ENCODE data around the gene HOXB5.

The HOXB5 gene

GRCh38 chr17:48592057-48592514 lies 1.5 kb downstream of the HOXB5 start:
- peaks cover 2% of the 10 kb centered on the region for H3K36me3 Mint-ChIP-seq
- peaks cover 35% of the 10 kb centered on the region for H3K4me1 Mint-ChIP-seq
- H3K27me3 Mint-ChIP-seq = peaks cover 72% of the 10 kb centered on the region
- no peak overlapping the region for H3K4me3 Mint-ChIP-seq
- no peaks in the 10 kb centered on the region for H3K9me3 Mint-ChIP-seq
- H3K27ac Mint-ChIP-seq = no peak overlapping the region

DNA sequence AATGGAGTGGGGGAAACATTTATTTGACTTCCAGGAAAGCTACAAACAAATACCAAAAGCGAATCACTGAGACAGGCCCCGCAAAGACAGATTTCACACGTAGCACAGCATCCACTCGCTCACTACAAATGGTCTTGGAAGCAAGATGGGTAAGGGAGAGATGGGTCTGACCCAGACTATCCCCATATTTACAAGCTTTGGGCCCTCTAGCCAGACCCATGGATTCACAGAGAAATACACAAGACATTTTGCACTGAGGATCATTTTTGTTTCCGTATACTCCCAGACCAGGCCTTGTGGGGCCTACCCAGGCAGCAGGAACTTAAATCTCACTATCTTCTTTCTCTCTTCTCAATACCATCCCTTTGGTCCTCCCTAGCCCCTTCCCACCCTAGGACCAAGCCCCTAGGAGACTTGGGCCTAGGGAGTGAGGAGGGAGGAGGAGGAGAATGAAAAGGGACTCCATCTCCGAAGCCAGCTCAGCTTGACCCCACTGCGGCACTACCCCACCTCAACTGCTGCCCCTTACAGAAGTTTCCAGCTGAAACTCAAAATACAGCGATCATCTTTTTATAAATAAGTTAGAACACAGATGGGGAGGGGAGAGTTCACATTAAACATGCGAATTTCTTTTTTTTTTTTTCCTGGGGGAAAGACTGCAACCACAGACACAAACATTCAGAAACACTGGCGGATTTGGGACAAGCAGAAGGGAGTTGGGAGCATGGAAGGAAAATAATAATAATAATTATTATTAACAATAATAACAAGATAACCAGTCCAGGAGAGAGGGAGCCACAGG lies 2.1 kb downstream of the HOXB5 start:
- H3K4me3 Mint-ChIP-seq = no peak overlapping the region
- H3K27me3 Mint-ChIP-seq = peaks cover 71% of the 10 kb centered on the region
- no peaks in the 10 kb centered on the region for H3K9me3 Mint-ChIP-seq
- no peak overlapping the region for H3K27ac Mint-ChIP-seq
- peaks cover 2% of the 10 kb centered on the region for H3K36me3 Mint-ChIP-seq
- peaks cover 31% of the 10 kb centered on the region for H3K4me1 Mint-ChIP-seq

DNA sequence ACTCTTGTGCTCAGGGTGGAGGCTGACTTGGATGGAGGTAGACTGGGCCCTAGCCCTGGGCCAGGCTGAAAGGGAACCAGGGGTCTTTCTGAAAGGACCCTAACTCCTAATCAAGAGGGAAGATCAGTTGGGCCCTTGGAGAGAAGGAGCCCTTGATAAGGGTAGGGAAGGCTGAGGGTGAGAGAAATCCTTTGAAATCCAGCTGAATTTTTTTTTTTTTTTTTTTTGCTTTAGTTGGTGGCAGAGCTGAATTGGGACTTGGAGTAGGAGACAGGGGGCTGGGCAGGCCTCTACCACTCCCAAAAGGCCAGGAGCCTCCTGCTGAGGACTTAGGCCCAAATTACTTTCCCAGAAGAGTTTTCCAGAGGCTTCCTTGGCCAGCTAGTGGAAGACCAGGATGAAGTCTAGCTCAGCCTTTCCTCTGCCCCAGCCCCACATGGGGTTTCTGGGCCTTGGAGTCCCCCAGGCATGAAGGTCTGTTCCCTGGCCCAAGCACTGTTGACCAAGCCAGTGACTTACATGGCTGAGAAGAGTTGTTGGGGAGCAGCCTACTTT lies 2.9 kb downstream of the HOXB5 start:
- Mint-ChIP-seq H3K27ac (no peak overlapping the region), H3K36me3 (no peaks in the 10 kb centered on the region), H3K4me3 (no peak overlapping the region), H3K9me3 (no peaks in the 10 kb centered on the region), H3K27me3 (peaks cover 72% of the 10 kb centered on the region), H3K4me1 (peaks cover 32% of the 10 kb centered on the region)

DNA sequence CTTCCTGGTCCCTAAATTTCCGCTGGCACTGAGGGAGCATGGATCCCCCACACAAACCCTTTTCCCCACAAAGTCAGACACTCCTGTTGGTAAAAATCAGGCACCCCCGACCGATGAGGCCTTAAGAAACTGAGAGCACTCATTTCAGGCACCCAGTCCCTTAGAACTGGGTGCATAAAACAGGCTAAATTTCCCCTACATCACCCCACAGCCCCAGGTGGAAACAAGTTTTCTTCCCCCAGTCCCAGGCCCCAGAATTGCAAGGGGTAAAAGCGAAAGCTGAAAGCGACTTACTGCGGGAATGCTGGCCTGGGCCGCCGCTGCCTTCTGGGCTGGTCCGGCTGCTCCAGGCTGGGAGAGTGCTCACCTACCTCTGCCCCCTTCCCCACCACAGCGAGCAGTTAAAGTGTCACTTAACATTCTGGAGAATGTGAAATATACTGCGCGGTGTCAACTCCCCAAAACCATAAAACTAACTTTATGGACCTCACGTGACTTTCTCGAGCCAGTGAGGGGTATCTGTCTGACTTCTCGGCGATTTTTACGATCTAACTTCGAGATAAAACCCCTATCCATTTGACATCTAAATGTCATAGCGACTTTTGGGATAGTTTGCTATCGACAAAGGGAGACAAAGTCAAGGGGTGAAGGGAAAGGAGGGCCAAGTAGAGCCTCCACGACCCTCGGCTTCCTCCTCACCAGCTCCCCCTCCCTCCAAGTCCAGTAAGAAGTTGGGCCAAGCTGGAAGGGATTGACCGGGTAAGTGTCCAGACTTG lies 3.6 kb downstream of the HOXB5 start, which contains the start of gene HOXB3:
Gene HOXB3 (minus strand): TSS at position 411 of the 776 bp plus-strand sequence. CDS start 37,767 bp downstream, outside the sequence.
- peaks cover 35% of the 10 kb centered on the region for H3K4me1 Mint-ChIP-seq

DNA sequence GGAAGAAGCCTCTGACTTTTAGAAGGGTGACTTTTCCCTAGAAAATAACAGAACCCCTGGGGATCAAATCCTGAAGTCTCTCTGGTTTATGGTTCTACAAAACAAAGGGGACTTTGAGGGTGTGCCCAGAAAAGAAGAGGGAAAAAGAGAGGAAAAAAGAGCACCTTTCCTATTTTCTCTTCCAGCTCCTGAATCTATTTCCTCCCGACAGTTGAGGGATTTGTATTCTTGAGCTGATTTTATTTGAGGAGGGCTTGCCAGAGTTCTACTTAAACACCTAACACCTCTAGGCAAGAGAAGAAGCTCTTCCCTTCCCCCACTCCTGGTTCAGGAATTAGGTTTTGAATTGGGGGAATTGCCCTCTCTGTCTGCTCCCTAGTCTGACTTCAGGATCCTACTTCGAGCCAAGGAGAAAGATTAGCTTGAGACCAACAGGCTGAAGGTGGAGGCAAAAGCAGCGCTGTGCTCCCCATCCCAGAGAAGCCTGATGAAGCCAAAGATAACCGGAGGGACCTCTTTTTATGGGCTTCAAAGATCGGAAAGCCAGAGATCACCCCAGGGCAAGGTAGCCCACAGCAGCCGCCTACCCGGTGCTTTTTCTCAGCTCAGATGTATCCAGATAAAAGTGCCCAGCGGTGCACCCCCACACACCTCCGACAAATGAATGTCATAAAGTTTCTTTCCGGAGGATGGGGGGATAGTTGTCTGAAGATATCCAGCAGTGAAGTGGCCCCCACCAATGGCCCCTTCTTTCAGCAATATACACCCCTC lies 4.3 kb downstream of the HOXB5 start:
- Mint-ChIP-seq H3K36me3 (no peaks in the 10 kb centered on the region), H3K9me3 (no peaks in the 10 kb centered on the region), H3K4me1 (peaks cover 37% of the 10 kb centered on the region), H3K27ac (no peak overlapping the region), H3K27me3 (peaks cover 69% of the 10 kb centered on the region), H3K4me3 (no peak overlapping the region)

More for the DNA sequence above, 3.6 kb downstream of the HOXB5 start, which contains the start of gene HOXB3:
- no peaks in the 10 kb centered on the region for H3K36me3 Mint-ChIP-seq
- H3K9me3 Mint-ChIP-seq = no peaks in the 10 kb centered on the region
- peaks cover 70% of the 10 kb centered on the region for H3K27me3 Mint-ChIP-seq
- no peak within 1 kb of the TSS for H3K4me3 Mint-ChIP-seq
- no peak within 1 kb of the TSS for H3K27ac Mint-ChIP-seq

DNA sequence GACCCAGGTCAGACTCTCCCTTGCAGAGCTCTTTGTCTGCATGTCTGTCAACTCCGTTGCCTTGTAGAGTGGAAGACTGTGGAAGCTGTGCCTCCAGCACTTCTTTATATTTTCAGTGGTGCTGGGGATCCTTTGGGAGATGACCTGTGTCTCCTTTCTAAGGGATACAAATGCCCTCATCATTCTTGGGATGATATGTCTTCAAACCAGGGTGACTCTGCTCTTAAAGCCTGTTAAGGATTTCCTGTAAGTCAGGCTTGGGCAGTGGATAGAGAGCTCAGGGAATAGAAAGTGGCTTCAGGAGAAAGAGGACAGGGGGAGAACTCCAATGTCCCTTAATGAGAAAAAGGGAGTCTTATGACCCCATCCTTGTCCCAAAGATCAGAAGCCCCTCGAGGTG lies 5.1 kb downstream of the HOXB5 start:
- peaks cover 68% of the 10 kb centered on the region for H3K27me3 Mint-ChIP-seq
- H3K9me3 Mint-ChIP-seq = no peaks in the 10 kb centered on the region
- no peak overlapping the region for H3K4me3 Mint-ChIP-seq
- no peaks in the 10 kb centered on the region for H3K36me3 Mint-ChIP-seq
- H3K27ac Mint-ChIP-seq = no peak overlapping the region
- peaks cover 36% of the 10 kb centered on the region for H3K4me1 Mint-ChIP-seq

- no peaks in the 10 kb centered on the region for H3K36me3 Mint-ChIP-seq
- no peak overlapping the region for H3K27ac Mint-ChIP-seq
- peaks cover 66% of the 10 kb centered on the region for H3K27me3 Mint-ChIP-seq
- no peaks in the 10 kb centered on the region for H3K9me3 Mint-ChIP-seq
- peaks cover 35% of the 10 kb centered on the region for H3K4me1 Mint-ChIP-seq
- H3K4me3 Mint-ChIP-seq = no peak overlapping the region
These were observed 5.5 kb downstream of the HOXB5 start for GRCh38 chr17:48588074-48588415.

DNA sequence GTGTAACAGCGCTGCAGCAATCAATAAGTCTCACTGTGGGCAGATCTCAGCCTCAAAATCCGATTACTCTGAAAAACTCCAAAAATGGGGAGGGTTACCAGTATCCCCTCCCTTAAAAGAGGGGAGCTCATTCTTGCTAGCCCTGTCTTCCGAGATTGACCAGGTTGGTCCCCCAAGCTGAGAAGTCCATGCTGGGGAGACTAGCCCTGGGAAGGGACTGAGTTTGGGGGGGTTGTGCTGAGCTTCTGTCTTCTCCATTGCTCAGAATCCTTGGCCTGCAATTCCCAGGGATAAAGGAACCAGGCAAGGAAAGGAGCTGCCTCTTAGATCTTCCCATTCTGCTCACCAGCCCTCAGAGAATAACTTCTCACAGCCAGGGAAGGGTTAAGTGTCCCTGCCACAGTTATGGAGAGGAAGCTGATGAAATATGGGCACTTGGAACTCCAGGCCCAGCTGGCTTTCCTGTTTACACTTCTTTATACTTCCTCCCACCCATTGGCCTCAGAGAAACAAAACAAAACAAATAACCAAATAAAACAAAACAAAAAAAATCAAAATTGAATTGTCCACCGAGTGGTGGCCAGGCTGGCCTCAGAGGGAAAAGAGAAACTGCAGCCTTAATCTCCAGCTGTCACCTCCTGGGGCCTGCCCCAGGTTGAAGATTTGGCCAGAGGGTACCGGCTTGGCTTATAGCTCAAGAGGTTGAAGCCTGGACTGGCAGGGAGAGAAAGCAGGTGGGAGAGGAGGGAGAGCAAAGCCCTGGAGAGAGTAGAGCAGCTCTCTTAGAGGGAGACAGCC lies 6.1 kb downstream of the HOXB5 start:
- H3K4me1 Mint-ChIP-seq = peaks cover 35% of the 10 kb centered on the region
- no peaks in the 10 kb centered on the region for H3K9me3 Mint-ChIP-seq
- H3K27me3 Mint-ChIP-seq = peaks cover 64% of the 10 kb centered on the region
- peak overlapping the region; percentile 26 for H3K4me3 Mint-ChIP-seq
- peak overlapping the region; percentile 70 for H3K27ac Mint-ChIP-seq
- no peaks in the 10 kb centered on the region for H3K36me3 Mint-ChIP-seq

GRCh38 chr17:48586355-48587258 lies 7.0 kb downstream of the HOXB5 start:
- peaks cover 38% of the 10 kb centered on the region for H3K4me1 Mint-ChIP-seq
- H3K9me3 Mint-ChIP-seq = no peaks in the 10 kb centered on the region
- H3K27ac Mint-ChIP-seq = no peak overlapping the region
- peaks cover 65% of the 10 kb centered on the region for H3K27me3 Mint-ChIP-seq
- H3K36me3 Mint-ChIP-seq = no peaks in the 10 kb centered on the region
- peak overlapping the region; percentile 95 for H3K4me3 Mint-ChIP-seq

- H3K36me3 Mint-ChIP-seq = peaks cover 1% of the 10 kb centered on the region
- H3K4me3 Mint-ChIP-seq = peak overlapping the region; percentile 28
- peak overlapping the region; percentile 4 for H3K27ac Mint-ChIP-seq
- peaks cover 56% of the 10 kb centered on the region for H3K4me1 Mint-ChIP-seq
- H3K9me3 Mint-ChIP-seq = no peaks in the 10 kb centered on the region
- peaks cover 67% of the 10 kb centered on the region for H3K27me3 Mint-ChIP-seq
These were observed 9.3 kb downstream of the HOXB5 start for GRCh38 chr17:48584223-48584741.

DNA sequence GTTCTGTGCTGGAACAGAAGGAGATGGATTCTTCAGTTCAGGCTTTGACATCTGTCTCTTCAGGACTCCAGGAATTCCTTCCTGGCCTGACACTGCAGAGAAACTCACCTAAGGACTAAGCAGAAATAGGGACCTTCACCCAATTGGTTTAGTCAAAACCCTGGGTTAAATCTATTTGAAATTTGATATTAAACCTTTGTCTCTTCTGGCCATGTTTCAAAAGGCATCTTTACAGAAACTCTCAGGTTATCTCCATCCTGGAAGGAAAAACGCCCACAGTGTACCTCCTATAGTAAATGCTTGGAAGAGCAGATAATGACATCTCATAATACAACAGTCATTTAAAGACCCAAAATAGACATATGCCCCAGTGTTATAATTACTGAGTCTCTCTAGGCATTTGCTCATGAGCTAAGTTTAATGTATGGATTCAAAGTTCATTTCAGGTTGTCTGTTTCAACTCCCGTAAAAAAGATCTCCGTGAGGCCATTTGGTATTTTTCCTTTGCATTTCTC lies 9.8 kb downstream of the HOXB5 start:
- Mint-ChIP-seq H3K4me1 (peaks cover 61% of the 10 kb centered on the region), H3K36me3 (peaks cover 1% of the 10 kb centered on the region), H3K4me3 (peak overlapping the region; percentile 28), H3K27me3 (peaks cover 71% of the 10 kb centered on the region), H3K9me3 (no peaks in the 10 kb centered on the region), H3K27ac (no peak overlapping the region)

- H3K9me3 Mint-ChIP-seq = no peaks in the 10 kb centered on the region
These were observed 10.9 kb downstream of the HOXB5 start for GRCh38 chr17:48582750-48583069.

DNA sequence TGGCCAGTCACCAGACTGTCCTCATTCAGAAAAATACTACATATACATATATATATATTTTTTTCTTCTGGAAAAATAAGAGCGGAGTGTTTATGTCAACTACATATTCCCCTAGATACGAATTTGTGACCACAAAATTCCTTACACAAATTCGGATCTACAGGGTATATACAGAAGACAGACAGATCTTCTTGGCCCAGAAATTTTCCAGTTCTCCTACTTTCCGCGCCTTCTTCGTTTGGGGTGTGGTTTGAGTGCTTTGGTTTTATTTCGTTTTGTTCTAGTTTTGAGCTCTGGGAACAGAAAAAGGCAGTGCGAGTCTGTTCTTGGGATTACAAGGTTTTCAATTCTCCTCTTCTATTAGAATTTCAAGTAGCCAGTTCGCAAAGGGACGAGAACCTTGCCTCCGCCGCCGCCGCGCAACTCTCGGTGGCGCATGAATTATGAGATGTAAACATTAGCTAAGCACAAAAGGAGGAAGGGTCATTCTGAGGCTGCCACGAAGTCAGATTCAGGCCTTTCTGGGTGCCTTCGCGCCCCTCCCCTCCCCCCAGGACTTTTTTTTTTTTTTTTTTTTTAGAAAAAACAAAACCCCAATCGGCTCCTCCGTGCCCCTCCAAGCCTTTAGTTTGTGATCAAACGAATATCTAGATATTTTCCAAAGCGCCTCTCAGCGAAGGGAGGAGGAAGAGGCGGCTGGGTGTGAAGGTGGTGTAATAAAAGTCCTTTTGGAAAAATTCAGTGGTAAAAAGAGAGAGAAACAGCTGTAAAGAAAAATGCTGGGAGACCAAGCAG lies 13.6 kb downstream of the HOXB5 start:
- Mint-ChIP-seq H3K4me3 (peak overlapping the region; percentile 91), H3K36me3 (peaks cover 1% of the 10 kb centered on the region), H3K27me3 (peaks cover 42% of the 10 kb centered on the region), H3K4me1 (peaks cover 63% of the 10 kb centered on the region), H3K27ac (peak overlapping the region; percentile 63), H3K9me3 (no peaks in the 10 kb centered on the region)

More at GRCh38 chr17:48582750-48583069, 10.9 kb downstream of the HOXB5 start:
- Mint-ChIP-seq H3K27ac (peak overlapping the region; percentile 74), H3K36me3 (peaks cover 1% of the 10 kb centered on the region), H3K4me1 (peaks cover 67% of the 10 kb centered on the region), H3K4me3 (peak overlapping the region; percentile 81), H3K27me3 (peaks cover 64% of the 10 kb centered on the region)
